ENCODE data around the gene PPP1R27.

Gene PPP1R27

DNA sequence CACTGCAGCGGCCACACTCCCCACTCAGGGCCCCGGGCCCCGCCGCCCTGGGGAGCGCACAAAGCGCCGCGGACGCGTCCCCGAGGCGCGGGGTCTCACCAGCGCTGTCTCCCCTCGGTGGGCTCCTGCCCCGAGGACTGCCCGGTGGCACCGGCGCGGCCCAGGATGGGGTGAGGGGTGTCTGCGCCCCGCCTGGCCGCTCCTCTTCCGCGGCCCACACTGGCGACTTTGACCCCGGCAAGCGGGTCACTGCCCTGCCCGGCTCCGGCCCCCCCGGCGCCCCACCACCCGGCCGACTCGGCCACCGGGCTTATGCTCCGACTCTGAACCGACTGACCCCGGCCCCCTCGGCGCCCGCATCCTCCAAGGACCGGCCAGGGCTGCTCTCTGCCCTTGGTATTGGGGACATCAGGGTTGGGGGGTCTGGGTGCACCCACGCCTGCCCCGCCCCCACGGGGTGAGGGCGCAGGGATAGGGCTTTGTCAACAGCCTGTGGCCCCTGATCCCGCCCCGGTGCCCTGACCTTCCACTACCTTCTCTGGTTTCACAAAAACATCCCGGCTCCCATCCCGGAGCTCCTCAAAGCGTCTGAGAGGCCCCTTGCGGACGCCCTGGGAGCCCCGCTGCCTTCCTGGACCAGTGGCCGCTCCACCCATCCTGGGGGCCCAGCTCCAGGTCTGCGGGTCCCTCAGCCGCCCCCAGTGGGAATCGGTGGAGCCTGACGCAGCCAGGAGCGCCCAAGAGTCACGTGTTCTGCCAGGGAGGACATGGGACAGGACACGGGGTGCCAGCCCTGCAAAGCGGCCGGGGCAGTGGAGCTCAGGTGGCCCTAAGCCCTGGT lies 30.1 kb downstream of the PPP1R27 start:
- DNase-seq (ENCODE audit: low read depth in 3 of 3), result no peak

DNA sequence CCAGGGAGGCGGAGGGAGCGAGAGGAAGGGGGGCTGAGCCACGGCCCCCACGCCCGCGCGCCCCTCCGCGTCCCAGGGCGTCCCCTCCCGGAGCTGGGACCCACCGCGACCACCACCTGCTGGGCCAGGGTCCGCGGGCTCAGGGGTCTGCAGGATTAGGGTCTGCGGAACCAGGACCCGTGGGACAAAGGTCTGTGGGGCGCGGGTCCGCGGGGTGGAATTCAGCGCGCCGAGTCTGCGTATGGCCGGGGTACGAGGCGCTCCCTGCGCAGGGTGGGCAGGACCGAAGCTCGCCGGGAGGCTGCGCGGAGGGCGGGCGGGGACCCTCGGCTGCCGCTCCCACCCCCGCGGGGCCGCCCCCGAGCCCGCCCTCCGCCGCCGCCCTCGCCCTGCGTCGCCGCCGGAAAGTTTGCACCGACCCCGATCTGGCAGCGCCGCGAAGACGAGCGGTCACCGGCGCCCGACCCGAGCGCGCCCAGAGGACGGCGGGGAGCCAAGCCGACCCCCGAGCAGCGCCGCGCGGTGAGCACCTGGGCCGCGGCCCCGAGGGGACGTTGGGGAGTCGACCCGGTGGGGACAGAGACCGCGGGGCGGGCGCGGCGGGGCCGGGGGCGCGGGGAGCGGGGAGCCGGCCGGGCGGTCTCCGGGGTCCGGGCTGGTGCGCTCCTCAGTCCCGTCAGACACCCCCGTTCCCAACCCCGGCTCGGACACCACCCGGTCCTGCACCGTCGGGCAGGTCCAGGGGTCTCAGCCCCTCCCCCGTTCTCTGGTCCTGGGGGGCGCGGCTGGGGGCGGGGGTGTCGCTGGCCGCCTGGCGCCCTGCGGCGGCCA lies 30.9 kb downstream of the PPP1R27 start, which contains the start of gene GCGR:
Gene GCGR (plus strand): TSS at position 423 of the 831 bp plus-strand sequence. CDS start 4,869 bp downstream, outside the sequence.
- DNase-seq (ENCODE audit: low read depth in 3 of 3), result no peak

DNA sequence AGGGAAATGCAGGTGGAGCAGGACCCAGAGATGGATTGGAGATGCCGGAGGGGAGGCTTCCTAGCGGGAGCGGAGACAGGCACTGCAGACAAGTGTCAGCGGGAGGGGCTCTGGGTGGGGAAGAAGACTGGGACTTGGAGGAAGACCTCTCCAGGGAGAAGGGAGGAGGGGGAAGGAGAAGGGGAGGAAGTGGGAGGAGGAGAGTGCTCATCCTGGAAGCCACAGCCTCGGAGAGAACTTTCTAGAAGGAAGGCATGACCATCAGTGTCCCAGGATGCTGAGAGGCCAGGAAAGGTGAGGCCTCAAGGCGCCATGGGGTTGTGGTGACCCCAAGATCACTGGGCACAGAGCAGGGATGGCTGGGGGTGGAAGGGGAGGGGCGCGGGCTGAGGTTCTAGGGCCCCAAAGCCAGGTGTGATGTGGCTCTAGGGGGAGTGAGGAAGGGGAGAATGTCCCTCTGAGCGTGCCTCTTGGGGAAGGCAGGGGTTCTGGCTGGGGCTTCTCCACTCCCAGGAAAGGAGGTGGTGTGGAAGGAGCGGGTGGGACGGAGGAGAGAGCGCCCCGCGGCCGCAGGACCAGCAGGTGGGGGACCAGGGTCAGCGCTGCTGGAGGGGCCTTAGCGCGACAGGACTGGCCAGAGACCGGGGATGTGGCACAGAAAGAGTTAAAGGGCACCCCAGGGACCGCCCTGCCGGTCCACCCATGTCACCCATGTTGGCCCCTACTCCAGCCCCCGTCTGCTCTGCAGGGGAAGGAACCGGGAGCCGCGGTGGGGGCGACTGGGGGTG lies 31.8 kb downstream of the PPP1R27 start:
- DNase-seq (ENCODE audit: low read depth in 3 of 3), result no peak

DNA sequence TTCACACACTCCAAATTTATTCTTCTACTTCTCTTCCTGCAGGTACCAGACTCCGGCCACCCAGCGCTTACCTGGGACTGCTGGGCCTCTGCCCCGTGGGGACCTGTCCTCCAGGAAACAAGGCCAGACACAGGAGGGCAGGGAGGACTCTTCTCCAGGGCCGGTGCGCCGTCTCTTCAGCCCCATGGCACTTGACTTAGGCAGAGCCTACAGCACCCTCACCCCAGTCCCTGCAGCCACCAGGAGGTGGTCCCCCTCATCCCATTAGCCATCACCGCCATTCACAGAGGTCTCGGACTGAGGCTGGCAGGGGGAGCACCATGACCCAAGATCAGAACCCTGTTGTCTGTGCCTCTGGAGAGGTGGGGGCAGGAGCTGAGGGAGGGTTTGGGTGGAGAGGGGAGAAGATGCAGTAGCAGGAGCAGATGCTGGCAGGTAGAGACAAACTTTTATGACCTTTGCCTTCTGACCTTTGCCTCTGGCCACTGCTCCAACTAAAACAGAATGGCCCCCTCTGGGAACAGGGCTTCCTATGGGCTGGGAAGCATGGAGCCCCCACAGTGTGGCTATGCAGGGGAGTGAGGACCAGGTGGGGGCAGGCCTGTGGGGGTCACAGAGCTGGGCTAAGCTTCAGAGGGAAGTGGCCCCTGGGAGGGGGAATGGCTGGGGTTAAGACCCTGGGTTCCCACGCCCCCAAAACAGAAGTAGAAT lies 32.6 kb downstream of the PPP1R27 start:
- DNase-seq (ENCODE audit: low read depth in 3 of 3), result no peak

DNA sequence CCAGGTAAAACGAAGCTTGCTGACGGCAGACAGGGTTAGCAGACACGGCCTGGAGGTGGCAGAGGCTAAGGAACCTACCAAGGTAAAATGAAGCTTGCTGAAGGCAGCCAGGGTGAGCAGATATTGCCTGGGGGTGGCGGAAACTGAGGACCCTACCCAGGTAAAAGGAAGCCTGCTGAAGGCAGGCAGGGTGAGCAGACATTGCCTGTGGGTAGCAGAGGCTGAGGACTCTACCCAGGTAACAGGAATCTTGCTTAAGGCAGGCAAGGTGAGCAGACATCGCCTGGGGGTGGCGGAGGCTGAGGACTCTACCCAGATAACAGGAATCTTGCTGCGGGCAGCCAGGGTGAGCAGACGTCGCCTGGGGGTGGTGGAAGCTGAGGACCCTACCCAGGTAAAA lies 33.5 kb downstream of the PPP1R27 start:
- no peak for DNase-seq (ENCODE audit: low read depth in 3 of 3)

DNA sequence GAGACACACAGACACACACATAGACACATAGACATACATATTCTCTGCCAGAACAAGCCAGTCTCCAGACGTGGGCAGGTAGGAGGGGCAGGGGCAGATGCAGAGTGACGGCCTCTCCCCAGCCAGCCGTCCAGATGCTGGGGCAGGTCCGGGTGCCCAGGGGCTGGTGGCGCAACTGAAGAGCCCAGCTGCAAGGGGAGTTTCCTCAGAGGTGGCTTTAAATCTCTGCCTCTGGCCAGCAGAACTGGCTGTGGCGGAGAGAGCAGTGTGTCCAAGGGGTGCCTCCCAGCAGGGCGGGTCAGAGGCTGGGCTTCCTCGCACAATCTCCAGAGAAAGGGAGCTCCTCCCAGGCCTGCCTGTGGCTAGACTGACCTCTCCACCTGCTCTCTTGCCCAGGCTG lies 40.3 kb downstream of the PPP1R27 start:
- no peak for DNase-seq (ENCODE audit: low read depth in 3 of 3)

DNA sequence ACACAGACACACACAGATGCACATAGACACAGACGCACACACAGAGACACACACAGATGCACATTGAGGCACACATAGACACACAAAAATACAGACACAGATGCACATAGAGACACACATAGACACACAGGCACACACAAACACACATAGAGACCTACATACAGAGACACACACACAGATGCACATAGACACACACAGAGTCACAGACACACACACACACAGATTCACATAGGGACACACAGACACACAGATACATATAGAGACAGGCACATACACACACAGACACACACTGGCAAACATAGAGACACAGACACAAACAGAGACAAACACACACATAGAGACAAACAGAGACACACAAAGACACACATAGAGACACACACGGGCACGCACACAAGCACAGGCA lies 40.8 kb downstream of the PPP1R27 start:
- DNase-seq (ENCODE audit: low read depth in 3 of 3), result no peak

DNA sequence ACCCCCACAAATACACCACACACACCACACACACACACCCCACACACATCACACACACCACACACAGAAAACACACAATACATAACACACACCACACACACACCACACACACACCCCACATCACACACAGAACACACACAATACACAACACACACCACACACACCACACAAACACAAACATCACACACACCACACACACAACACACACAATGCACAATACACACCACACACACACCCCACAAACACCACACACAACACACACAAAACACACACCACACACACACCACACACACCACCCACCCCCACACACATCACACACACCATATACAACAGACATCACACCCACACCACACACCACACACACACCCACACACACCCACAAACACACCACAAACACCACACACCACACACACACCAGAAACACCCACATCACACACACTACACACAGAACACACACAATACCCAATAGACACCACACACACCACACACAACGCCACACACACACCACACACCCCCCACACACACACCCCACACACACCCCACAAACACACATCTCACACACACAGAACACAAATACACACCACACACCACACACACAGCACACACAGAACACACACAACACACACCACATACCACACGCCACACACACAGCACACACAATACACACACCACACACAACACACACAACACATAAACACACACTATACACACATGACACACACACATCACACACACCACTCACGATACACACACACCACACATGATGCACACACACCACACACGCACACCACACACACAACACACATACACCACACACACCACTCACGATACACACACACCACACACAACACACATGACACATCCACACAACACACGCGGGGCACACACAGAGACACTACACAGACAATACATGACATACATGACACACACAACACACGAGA lies 41.9 kb downstream of the PPP1R27 start:
- no peak for DNase-seq (ENCODE audit: low read depth in 3 of 3)
